Measurements from ENCODE around the gene CFAP46. TPM values are rescaled to one million over a fixed set of nuclear protein-coding genes. Genes with fewer than 3 reads are reported as not detected.
A peak's percentile ranks its signal among the peaks of the same experiment; 100 is the strongest.

The CFAP46 gene
- total RNA-seq, 2 experiments from 2014 or later, result not detected

- Mint-ChIP-seq H3K36me3 (ENCODE audit: low read depth) (no peaks in the 10 kb centered on the region), H3K9me3 (no peaks in the 10 kb centered on the region), H3K4me3 (no peak overlapping the region), H3K27me3 (peaks cover 7% of the 10 kb centered on the region), H3K4me1 (ENCODE audit: low read depth) (peaks cover 11% of the 10 kb centered on the region), H3K27ac (no peak overlapping the region)
- no peak overlapping the region for H3K4me3 ChIP-seq (ENCODE audit: low read length)
- no peak overlapping the region for H3K27ac ChIP-seq (ENCODE audit: low read depth in 1 of 2, low read length in 2 of 2)
- H3K36me3 ChIP-seq (ENCODE audit: insufficient read depth, low read length), result no peaks in the 10 kb centered on the region
- intact Hi-C loops (cut with DNase I, micrococcal nuclease), result no loop called here
- H3K9me3 ChIP-seq (ENCODE audit: control insufficient read depth in 1 of 2, insufficient read depth in 1 of 2, low read length in 2 of 2), result peaks cover 0 to 14% of the 10 kb centered on the region in 2 experiments
- ChIA-PET POLR2A (no interaction called here), CTCF (no interaction called here)
- peak in 1 of 14 experiments; percentile 26 for DNase-seq
- no peak for ATAC-seq (ENCODE audit: poor library complexity)
- peaks cover 9% of the 10 kb centered on the region for H3K4me1 ChIP-seq (ENCODE audit: insufficient read depth, low read length)
- TF ChIP-seq CTCF (IDR thresholded peaks at IDR 0.05), result no peak
- H3K27me3 ChIP-seq (ENCODE audit: control insufficient read depth in 1 of 2, insufficient read depth in 2 of 2, low read length in 2 of 2), result peaks cover 0 to 4% of the 10 kb centered on the region in 2 experiments
These were observed 81.8 kb downstream of the CFAP46 start for GRCh38 chr10:132860532-132860931.

- no peak for TF ChIP-seq CTCF (IDR thresholded peaks at IDR 0.05)
- no peak overlapping the region for H3K4me3 ChIP-seq (ENCODE audit: low read length)
- peaks cover 0 to 4% of the 10 kb centered on the region in 2 experiments for H3K27me3 ChIP-seq (ENCODE audit: control insufficient read depth in 1 of 2, insufficient read depth in 2 of 2, low read length in 2 of 2)
- ATAC-seq (ENCODE audit: poor library complexity) (no peak), DNase-seq (peak in 2 of 14 experiments; percentile 2 to 21)
- H3K27ac ChIP-seq (ENCODE audit: low read depth in 1 of 2, low read length in 2 of 2), result no peak overlapping the region
- Mint-ChIP-seq H3K4me1 (ENCODE audit: low read depth) (peaks cover 11% of the 10 kb centered on the region), H3K9me3 (no peaks in the 10 kb centered on the region), H3K27me3 (peaks cover 7% of the 10 kb centered on the region), H3K27ac (no peak overlapping the region), H3K4me3 (no peak overlapping the region), H3K36me3 (ENCODE audit: low read depth) (no peaks in the 10 kb centered on the region)
- peaks cover 9% of the 10 kb centered on the region for H3K4me1 ChIP-seq (ENCODE audit: insufficient read depth, low read length)
- intact Hi-C loops (cut with DNase I, micrococcal nuclease), result no loop called here
- no peaks in the 10 kb centered on the region for H3K36me3 ChIP-seq (ENCODE audit: insufficient read depth, low read length)
- H3K9me3 ChIP-seq (ENCODE audit: control insufficient read depth in 1 of 2, insufficient read depth in 1 of 2, low read length in 2 of 2), result peaks cover 0 to 14% of the 10 kb centered on the region in 2 experiments
- ChIA-PET CTCF (no interaction called here), POLR2A (no interaction called here)
These were observed 83.1 kb downstream of the CFAP46 start for GRCh38 chr10:132859084-132859855.

- H3K9me3 Mint-ChIP-seq, result no peaks in the 10 kb centered on the region
- Histone ChIP-seq H3K9me3 (ENCODE audit: control insufficient read depth in 1 of 2, insufficient read depth in 1 of 2, low read length in 2 of 2) (peaks cover 0 to 14% of the 10 kb centered on the region in 2 experiments), H3K27ac (ENCODE audit: low read depth in 1 of 2, low read length in 2 of 2) (no peak overlapping the region), H3K36me3 (ENCODE audit: insufficient read depth, low read length) (no peaks in the 10 kb centered on the region), H3K4me1 (ENCODE audit: insufficient read depth, low read length) (peaks cover 9% of the 10 kb centered on the region), H3K27me3 (ENCODE audit: control insufficient read depth in 1 of 2, insufficient read depth in 2 of 2, low read length in 2 of 2) (peaks cover 0 to 4% of the 10 kb centered on the region in 2 experiments), H3K4me3 (ENCODE audit: low read length) (no peak overlapping the region)
- intact Hi-C loops (cut with DNase I, micrococcal nuclease), result no loop called here
- ChIA-PET POLR2A (no interaction called here), CTCF (no interaction called here)
- no peak overlapping the region for H3K27ac Mint-ChIP-seq
- no peak for TF ChIP-seq CTCF (IDR thresholded peaks at IDR 0.05)
- H3K27me3 Mint-ChIP-seq, result peaks cover 7% of the 10 kb centered on the region
- no peak for ATAC-seq (ENCODE audit: poor library complexity)
- peak in 1 of 14 experiments; percentile 30 for DNase-seq
- H3K36me3 Mint-ChIP-seq (ENCODE audit: low read depth), result no peaks in the 10 kb centered on the region
- peaks cover 8% of the 10 kb centered on the region for H3K4me1 Mint-ChIP-seq (ENCODE audit: low read depth)
- H3K4me3 Mint-ChIP-seq, result no peak overlapping the region
These were observed 84.0 kb downstream of the CFAP46 start for GRCh38 chr10:132858121-132859081.
